Measurements from ENCODE around the gene LRRFIP1. TPM values are rescaled to one million over a fixed set of nuclear protein-coding genes. Genes with fewer than 3 reads are reported as not detected.

The LRRFIP1 gene
- total and polyA plus RNA-seq, 2 donors (not counting 3 experiments of a cell fraction or from before 2014, with no cell fraction given): 39.2 to 179 TPM

GRCh38 chr2:237644381-237644703 is 17.0 kb downstream of the LRRFIP1 start:
- Histone ChIP-seq H3K9ac (replicated peaks; ENCODE audit: extremely low read depth, insufficient read depth, low read length) (no peak overlapping the region), H4K20me1 (replicated peaks; ENCODE audit: control insufficient read depth, extremely low read depth, insufficient read depth, low read length) (no peaks in the 10 kb centered on the region), H3K36me3 (ENCODE audit: control insufficient read depth in 2 of 2, extremely low read depth in 1 of 2, insufficient read depth in 2 of 2, low read length in 2 of 2) (peaks cover 0 to 4% of the 10 kb centered on the region in 2 experiments), H3K4me2 (ENCODE audit: insufficient read depth, low read length) (no peak overlapping the region), H2AFZ (ENCODE audit: low read depth, low read length) (no peak overlapping the region), H3K27me3 (ENCODE audit: control insufficient read depth in 2 of 2, insufficient read depth in 2 of 2, low read length in 2 of 2) (no peaks in the 10 kb centered on the region), H3K9me3 (replicated peaks; ENCODE audit: control insufficient read depth, insufficient read depth, low read length) (no peaks in the 10 kb centered on the region), H3K9me1 (replicated peaks; ENCODE audit: control insufficient read depth, extremely low read depth, insufficient read depth, low read length) (no peaks in the 10 kb centered on the region), H3K4me1 (ENCODE audit: control insufficient read depth, extremely low read depth, insufficient read depth, low read length) (peaks cover 2% of the 10 kb centered on the region), H3K79me2 (ENCODE audit: control insufficient read depth, insufficient read depth, low read length) (no peaks in the 10 kb centered on the region), H3K4me3 (replicated peaks in 1 of 3; ENCODE audit: insufficient read depth in 1 of 3, low read depth in 1 of 3, low read length in 3 of 3) (no peak overlapping the region), H3K27ac (ENCODE audit: insufficient read depth, low read depth, low read length) (no peak overlapping the region)
- ChIA-PET POLR2A (no interaction called here), CTCF (interaction anchor here (1.0 kb wide), 1 partner anchor 28 kb away, joined by 3 read pairs; no protein-coding TSS in a partner anchor)
- DNase-seq (ENCODE audit: low read depth, low spot score) (no peak), FAIRE-seq (no peak)
- intact Hi-C loops (cut with micrococcal nuclease) (no loop called here), dilution Hi-C loops (cut with MboI; ENCODE audit: extremely low pct_ligation_motif_present, low sequenced_read_pairs) (no loop called here)
- TF ChIP-seq EZH2 (IDR thresholded peaks at IDR 0.05; ENCODE audit: borderline replicate concordance, low read depth, low read length, severe bottlenecking): no peak
- no peak for TF ChIP-seq GATA2 (IDR thresholded peaks at IDR 0.05; ENCODE audit: insufficient read depth, insufficient read length, low read depth, low read length)
- no peak for TF ChIP-seq MAX (IDR thresholded peaks at IDR 0.05; ENCODE audit: insufficient read depth, insufficient read length)
- TF ChIP-seq CTCF (IDR thresholded peaks at IDR 0.05; ENCODE audit: extremely low read depth in 1 of 2, insufficient read depth in 1 of 2, low read depth in 1 of 2, low read length in 2 of 2): no peak
- no peak for TF ChIP-seq FOS (IDR thresholded peaks at IDR 0.05; ENCODE audit: borderline replicate concordance, insufficient read depth, low read length)
- no peak for TF ChIP-seq POLR2A (IDR thresholded peaks at IDR 0.05; ENCODE audit: low read depth, low read length)
- TF ChIP-seq JUN (IDR thresholded peaks at IDR 0.05; ENCODE audit: borderline replicate concordance, insufficient read depth, insufficient read length, low read depth): no peak
- no peak for TF ChIP-seq POLR2AphosphoS5 (IDR thresholded peaks at IDR 0.05; ENCODE audit: insufficient read depth, low read depth, low read length)
- TF ChIP-seq MYC (IDR thresholded peaks at IDR 0.05; ENCODE audit: low read depth, low read length): no peak
- BruUV-seq (replicated peaks): no TSS peak

Data from endothelial cell of umbilical vein (primary cell).